HFFc6 (cell line): Measurements from ENCODE around the gene LTF. TPM values are rescaled to one million over a fixed set of nuclear protein-coding genes. Genes with fewer than 3 reads are reported as not detected.

Source experiments
- DNase-seq: peaks from one replicate; pipeline ENCODE4 v3.0.0-alpha.2; 2018
- H3K27ac Mint-ChIP-seq: 2 replicates; pipeline ENCODE4 v1.8.0; 2020; ENCODE audit warnings: mild to moderate bottlenecking, mixed read lengths
- H3K27me3 Mint-ChIP-seq: 2 replicates; pipeline ENCODE4 v1.8.0; 2021; ENCODE audit warnings: mild to moderate bottlenecking, moderate library complexity, mixed read lengths; ENCODE audit not compliant: insufficient read depth
- H3K36me3 Mint-ChIP-seq: 2 replicates; pipeline ENCODE4 v1.8.0; 2021; ENCODE audit warnings: low read depth, mixed read lengths
- H3K4me1 Mint-ChIP-seq: 2 replicates; pipeline ENCODE4 v1.8.0; 2020; ENCODE audit warnings: low read depth, mixed read lengths
- H3K4me3 Mint-ChIP-seq: 2 replicates; pipeline ENCODE4 v1.8.0; 2020; ENCODE audit warnings: mild to moderate bottlenecking, moderate library complexity, mixed read lengths
- H3K9me3 Mint-ChIP-seq: 2 replicates; pipeline ENCODE4 v1.8.0; 2020; ENCODE audit warnings: mild to moderate bottlenecking, mixed read lengths
- CTCF ChIP-seq: fragments of 200-600 bp; sonication (generic); IDR thresholded peaks from 2 replicates; pipeline ENCODE4 v1.5.0; 2021; ENCODE audit warnings: antibody characterized with exemption, mild to moderate bottlenecking
- total RNA-seq, 6 experiments: library from RNA; stranded (reverse); fragmentation: NEBNext Ultra II Directional; extraction: Animal tissue kit (Norgen Biotek cat#: 25700); gene quantifications; 2 replicates in 1 of 6; 3 replicates in 5 of 6; pipeline ENCODE4 v1.2.3, GENCODE V29; 2021

The LTF gene
- total RNA-seq, 6 experiments from 2014 or later: 0.40 TPM; not detected in 5

DNA sequence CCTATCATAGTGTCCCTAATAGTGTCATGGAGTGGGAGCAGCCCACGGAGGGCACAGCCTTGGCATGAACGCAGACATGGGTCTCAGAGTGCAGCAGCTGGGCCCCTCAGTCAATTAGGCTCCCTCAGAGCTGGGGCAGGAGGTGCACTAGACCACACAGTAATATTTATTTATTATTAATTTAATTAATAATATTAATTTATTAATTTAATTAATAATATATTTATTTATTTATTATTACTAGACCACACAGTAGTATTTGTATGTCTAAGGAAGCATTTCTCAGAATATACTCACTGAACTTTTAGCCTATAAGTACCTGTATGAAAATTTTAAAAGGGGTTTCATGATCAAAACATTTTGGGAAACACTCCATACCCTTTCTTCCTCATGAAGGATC lies 63.1 kb downstream of the LTF start:
- no peak for DNase-seq
- H3K9me3 Mint-ChIP-seq: peaks cover 4% of the 10 kb centered on the region; the same call in 1 of the 2 replicates
- peaks cover 13% of the 10 kb centered on the region for H3K4me1 Mint-ChIP-seq
- no peaks in the 10 kb centered on the region for H3K36me3 Mint-ChIP-seq
- TF ChIP-seq CTCF: no peak
- H3K27me3 Mint-ChIP-seq: peaks cover 22% of the 10 kb centered on the region
- no peak overlapping the region for H3K27ac Mint-ChIP-seq
- no peak overlapping the region for H3K4me3 Mint-ChIP-seq

- DNase-seq: no peak
- no peak overlapping the region for H3K4me3 Mint-ChIP-seq
- H3K27me3 Mint-ChIP-seq: peaks cover 21% of the 10 kb centered on the region
- H3K36me3 Mint-ChIP-seq: no peaks in the 10 kb centered on the region
- peaks cover 4% of the 10 kb centered on the region; the same call in 1 of the 2 replicates for H3K9me3 Mint-ChIP-seq
- H3K27ac Mint-ChIP-seq: no peak overlapping the region
- H3K4me1 Mint-ChIP-seq: peaks cover 7% of the 10 kb centered on the region; the same call in 1 of the 2 replicates
- no peak for TF ChIP-seq CTCF
Observed at GRCh38 chr3:46400846-46401245, 63.9 kb downstream of the LTF start.

DNA sequence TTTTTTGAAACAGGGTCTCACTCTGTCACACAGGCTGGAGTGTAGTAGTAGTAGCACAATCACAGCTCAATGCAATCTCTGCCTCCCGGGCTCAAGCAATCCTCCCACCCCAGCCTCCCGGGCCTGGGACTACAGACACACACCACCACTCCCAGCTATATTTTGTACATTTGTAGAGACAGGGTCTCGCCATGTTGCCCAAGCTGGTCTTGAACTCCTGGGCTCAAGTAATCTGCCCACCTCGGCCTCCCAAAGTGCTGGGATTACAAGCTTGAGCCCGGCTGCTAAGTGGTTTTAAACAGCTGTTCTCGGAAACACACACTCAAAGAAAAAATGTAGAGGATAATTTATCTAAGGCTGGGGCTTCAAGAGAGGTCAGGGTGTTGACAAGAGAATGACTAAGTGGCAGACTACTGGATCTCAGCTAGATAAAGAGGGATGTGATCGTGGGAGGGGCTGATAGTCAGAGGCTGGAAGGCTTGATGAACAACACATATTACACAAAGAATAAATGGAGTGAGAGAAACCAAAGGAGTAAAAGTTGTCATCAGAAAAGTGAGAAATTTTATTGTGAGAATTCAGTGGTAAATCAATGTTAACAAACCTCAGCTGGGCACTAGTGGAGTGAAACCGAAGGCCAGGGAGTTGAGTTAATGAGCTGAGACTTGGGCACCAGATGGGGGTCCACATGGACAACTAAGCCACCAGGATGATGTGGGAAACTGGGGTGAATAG lies 64.5 kb downstream of the LTF start:
- no peak for TF ChIP-seq CTCF
- DNase-seq: no peak
- Mint-ChIP-seq H3K36me3 (no peaks in the 10 kb centered on the region), H3K27me3 (peaks cover 20% of the 10 kb centered on the region), H3K9me3 (peaks cover 4% of the 10 kb centered on the region; the same call in 1 of the 2 replicates), H3K27ac (no peak overlapping the region), H3K4me1 (peaks cover 7% of the 10 kb centered on the region), H3K4me3 (no peak overlapping the region)

GRCh38 chr3:46399557-46399956 lies 65.1 kb downstream of the LTF start:
- no peak for DNase-seq
- Mint-ChIP-seq H3K4me3 (no peak overlapping the region), H3K27me3 (peaks cover 20% of the 10 kb centered on the region), H3K4me1 (peaks cover 9% of the 10 kb centered on the region), H3K27ac (no peak overlapping the region), H3K36me3 (no peaks in the 10 kb centered on the region), H3K9me3 (peaks cover 4% of the 10 kb centered on the region; the same call in 1 of the 2 replicates)
- no peak for TF ChIP-seq CTCF

- no peak for DNase-seq
- Mint-ChIP-seq H3K36me3 (no peaks in the 10 kb centered on the region), H3K9me3 (peaks cover 4% of the 10 kb centered on the region; the same call in 1 of the 2 replicates), H3K4me1 (peaks cover 9% of the 10 kb centered on the region), H3K4me3 (no peak overlapping the region), H3K27ac (no peak overlapping the region), H3K27me3 (peaks cover 22% of the 10 kb centered on the region)
- no peak for TF ChIP-seq CTCF
Observed at GRCh38 chr3:46399098-46399497, 65.6 kb downstream of the LTF start.
